NCI-H2171 (cell line): ENCODE data around the gene ARMCX4.
"Not testable (repeated sequence)": the region's sequence is repeated elsewhere in the genome, so short reads cannot be mapped to it uniquely, and the experiment has no call there.

ENCODE experiments used
- DNase-seq: peaks from one replicate; lab custom pipeline; 2025; lab: John Stamatoyannopoulos, UW

Gene ARMCX4

DNA sequence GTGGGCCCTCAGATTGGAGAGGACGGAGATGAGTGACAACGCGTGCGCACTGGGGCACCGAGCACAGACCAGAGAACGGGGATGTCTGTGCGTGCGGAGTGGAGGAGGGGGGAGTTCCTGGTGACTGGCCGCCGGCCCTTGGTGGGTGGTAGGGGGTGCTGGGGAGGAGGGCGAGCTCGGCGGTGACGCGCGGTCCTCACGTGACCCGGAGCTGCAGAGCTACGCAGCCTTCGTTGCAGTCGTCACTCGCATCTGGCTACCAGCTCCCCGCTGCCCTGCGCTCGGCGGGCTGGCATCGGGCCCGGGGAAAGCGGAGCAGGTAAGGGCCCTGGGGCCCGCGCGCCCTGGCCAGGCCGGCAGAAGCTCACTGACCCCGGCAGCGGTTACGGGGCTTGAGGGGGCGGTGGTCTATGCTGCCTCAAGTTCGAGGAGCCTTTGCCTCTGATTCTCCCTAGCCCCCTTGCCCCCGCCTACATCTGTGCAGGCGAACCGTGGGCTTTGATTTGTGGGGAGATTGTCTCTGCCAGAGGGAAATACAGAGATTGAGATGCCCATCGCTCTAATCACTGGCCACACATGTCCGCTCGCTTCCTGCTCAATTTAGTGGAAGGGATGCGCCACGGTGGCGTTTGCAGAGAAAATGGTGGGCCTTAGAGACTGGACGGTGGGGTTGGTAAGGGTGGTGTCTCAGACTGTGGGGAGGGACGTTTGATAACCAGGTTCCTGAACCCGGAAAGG is at the start of gene ARMCX4:
Gene ARMCX4 (plus strand): TSS at position 245 of the 738 bp plus-strand sequence. CDS start 3,134 bp downstream, outside the sequence.
- peak; percentile 51 for DNase-seq

DNA sequence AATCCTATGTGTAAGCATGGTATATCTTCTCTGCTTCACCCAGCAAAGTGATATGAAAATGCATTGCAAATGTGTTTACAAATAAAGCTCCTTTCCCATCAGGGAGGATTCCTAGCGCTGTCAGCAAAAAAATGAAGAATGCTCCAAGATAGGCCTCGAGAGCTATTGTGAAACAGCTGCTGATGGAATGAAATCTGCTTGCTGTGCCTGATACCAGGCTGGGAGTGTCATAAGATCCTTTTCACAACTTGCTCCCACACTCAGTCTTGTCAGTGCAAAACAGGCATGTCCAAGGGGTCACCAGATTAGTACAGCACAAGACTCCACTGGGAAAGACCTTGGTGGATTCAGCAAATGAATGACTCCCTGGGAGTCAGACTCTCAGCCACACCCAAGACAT is 43.2 kb upstream of the ARMCX4 start:
- DNase-seq, result no peak

DNA sequence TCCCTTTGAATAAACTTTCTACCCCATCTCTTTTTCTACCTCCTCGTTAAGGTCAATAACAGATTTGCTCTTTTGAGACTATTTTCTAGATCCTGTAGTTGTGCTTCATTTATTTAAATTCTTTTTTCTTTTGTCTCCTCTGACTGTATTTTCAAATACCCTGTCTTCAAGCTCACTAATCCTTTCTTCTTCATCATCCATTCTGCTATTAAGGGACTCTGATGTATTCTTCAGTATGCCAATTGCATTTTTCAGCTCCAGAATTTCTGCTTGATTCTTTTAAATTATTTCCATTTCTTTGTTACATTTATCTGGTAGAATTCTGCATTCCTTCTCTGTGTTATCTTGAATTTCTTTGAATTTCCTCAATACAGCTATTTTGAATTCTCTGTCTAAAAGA is 36.0 kb upstream of the ARMCX4 start:
- no peak for DNase-seq

DNA sequence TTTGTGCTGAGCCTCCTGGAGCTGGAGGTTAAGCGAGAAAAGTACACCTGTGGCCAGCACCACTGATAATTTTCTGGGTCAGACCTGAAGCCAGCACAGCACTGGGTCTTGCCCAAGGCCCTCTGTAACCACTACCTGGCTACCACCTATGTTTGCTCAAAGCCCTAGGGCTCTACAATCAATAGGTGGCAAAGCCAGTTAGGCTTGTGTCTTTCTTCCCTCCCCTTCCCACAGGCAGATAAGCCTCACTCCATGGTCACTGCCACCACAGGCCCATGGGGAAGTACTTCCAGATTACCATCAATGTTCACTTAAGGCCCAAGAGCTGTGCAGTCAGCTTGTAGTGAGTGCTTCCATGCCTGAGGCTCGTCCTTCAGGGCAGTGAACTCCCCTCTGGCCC is 35.2 kb upstream of the ARMCX4 start:
- no peak for DNase-seq

DNA sequence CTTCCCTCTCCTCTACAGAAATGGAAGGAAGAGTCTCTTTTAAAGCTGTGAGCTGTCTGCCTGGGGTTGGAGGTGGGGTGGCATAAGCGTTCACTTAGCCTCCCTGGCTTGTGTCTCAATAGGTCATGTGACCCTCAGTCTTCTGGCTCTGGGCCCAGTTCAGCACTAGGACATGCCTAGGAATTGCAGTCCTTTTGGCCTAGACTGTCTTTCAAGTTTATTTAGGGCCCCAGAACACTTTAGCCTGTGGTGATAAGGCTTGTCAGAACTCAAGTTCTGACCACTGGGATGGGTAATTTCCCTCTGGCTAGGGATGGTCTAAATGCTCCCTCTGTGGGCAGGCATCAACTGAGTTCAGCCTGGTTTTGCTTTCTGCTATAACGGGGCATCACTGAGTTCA is 34.3 kb upstream of the ARMCX4 start:
- DNase-seq, result no peak

DNA sequence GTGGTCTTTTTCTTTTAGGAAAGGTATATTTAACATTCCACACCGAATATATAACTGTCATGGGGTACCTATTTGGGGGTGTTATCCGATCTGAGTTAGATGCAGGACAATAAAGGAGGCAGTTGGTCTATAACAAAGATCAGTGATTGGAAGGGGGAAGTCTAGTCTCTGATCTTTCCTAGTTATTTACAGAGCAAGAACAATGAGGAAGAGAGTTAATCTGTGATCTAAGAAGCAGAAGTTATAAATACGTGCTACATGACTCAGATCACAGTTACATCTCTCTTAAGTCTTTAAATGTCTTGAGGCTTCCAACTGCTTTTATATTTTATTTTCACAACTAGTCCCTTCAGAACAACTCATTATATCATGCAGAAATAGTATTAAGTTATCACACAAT is 33.2 kb upstream of the ARMCX4 start:
- DNase-seq, result no peak

DNA sequence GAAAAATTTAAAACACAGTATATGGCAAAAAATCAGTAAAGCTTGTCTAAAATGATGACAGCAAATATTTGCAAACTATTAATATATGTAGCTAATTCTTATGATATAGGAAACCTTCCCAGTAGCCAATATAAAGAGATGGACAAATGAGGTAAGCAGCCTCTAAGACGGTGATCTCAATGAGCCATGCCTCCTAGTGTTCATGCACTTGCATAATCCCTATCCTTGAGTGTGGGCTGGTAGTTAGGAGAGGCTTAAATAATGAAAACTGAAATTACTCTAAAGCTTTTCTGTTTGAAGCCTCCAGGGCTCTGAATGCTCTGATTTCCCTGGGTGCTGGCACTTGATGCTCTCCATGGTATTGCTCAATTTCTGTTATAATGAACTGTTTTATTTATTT is 24.6 kb upstream of the ARMCX4 start:
- DNase-seq, result no peak

DNA sequence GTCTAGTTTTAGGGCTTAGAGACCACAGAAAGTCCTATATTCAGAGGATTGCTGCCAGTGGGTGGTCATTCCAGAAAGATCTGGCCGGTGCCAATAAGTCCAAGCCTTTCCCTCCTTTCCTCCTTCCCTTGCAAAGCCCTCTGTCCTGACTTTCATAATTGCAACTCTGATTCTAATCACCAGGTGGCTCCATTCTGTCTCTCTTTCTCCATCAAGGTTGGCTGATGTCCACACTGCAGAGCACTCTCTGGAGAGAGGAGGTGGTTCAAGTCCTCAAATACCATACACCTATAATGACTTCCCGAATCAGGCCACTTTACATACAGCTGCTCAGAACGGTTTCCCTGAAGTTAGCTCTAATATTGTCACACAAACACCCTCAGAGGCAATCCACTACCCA is 22.4 kb upstream of the ARMCX4 start:
- DNase-seq, result no peak

DNA sequence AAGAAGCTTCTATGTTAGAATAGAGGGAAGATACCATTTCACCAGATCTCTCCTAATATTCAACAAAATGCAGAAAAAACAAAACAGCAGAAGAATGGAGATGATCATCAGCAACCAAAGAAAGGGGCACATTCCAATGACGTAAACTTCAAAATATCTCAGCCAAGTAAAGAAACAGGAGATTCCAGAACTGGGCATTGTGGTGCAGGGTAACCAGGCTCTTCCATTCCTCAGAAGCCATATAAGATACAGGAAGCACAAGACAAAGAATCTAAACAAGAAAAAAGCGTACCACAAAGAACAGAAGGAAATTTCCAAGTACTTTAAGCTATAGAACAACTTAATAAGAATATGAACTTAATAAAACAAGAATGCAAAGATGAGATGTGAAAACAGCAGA is 6.9 kb upstream of the ARMCX4 start:
- DNase-seq, result no peak

DNA sequence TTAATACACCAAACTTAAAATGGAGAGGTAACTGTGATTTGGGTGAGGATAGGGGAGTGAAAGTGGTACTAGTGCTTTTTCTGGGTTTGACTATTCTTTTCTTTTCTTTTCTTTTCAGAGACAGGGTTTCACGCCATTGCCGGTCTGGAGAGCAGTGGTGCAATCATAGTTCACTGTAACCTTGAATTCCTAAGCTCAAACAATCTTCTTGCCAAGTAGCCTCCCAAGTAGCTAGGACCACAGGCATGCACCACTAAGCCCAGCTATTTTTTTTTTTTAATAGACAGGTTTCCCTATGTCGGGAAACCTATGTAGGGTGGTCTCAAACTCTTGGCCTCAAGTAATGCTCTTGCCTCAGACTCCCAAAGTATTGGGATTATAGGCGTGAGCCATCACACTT is 3.0 kb upstream of the ARMCX4 start:
- no peak for DNase-seq

DNA sequence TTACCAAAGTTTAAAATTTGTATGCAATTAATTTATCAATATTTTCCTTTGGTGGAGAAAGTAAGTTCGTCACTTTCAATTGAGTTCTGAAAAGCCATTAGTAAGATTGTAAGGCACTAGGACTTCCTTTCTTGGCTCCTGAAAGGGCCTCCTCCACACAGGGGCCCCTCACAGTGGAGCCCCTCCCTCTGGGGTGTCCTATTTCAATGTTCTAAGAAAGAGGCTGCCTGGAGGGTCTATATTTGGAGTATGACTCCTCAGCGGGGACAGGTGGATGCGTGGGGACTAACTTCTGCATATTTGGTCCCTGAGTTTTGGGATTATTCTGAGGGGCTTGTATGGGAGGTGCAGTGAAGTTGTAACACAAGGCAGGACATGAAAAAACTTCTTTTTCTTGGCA is 1.6 kb upstream of the ARMCX4 start:
- DNase-seq, result no peak

DNA sequence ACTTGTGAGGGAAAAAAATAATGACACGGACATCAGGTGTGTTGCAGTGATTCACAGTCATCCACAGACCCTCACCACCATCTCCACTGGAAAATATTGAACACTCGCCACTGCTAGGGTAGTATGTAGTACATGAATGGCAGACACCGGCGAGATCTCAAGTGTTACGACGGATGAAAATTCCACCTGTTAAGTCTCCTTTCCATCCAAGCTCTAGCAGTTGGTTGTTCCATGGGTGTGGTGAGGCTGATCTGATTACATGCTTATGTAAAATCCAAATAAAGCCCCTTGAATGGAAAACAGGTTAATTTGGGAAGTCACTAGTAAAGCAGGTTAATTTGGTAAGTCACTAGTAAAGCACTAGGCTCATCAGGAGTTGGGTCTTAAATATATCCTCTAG is 1.1 kb upstream of the ARMCX4 start:
- DNase-seq, result no peak

DNA sequence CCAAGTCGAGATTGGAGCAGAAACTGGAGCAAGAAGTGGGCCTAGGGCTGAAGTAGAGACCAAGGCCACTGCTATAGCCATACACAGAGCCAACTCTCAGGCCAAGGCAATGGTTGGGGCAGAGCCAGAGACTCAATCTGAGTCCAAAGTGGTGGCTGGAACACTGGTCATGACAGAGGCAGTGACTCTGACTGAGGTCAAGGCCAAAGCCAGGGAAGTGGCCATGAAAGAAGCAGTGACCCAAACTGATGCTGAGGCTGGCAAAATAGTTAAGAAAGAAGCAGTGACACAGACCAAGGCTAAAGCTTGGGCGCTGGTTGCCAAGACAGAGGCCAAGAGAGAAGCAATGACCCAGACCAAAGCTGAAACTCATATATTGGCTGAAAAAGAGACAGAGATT is 3.5 kb downstream of the ARMCX4 start:
- DNase-seq, result no peak

DNA sequence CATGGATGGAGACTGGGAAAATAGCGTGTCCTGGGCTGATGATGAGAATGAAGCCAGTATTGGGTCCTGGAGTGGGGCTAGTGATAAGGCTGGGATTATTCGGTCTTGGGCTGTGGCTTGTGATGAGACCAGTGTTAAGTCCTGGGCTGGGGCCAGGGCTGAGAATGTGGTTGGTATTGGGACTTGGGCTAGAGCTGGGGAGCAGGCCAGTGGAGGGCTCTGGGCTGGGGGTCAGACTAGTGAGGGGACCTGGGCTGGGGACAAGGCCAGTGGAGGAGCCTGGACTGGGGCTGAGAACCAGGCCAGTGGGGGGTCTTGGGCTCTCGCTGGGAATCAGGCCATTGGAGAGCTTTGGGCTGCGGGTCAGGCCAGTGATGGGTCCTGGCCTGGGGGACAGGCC is 6.7 kb downstream of the ARMCX4 start:
- no peak for DNase-seq

DNA sequence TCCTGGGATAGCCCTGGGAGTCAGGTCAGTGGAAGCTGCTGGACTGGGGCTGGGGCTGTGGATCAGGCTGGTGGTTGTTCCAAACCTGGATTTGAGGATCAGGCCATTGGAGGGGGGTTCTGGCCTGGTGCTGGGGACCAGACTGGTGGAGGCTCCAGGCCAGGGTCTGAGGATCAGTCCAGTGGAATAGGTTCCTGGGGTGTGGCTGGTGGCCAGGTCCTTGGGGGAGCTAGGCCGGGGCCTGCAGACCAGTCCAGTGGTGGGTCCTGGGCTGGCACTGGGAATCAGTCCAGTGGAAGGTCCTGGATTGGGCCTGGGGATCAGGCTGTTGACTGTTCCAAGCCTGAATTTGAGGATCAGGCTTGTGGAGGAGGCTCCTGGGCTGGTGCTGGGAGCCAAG is 8.0 kb downstream of the ARMCX4 start:
- no peak for DNase-seq

DNA sequence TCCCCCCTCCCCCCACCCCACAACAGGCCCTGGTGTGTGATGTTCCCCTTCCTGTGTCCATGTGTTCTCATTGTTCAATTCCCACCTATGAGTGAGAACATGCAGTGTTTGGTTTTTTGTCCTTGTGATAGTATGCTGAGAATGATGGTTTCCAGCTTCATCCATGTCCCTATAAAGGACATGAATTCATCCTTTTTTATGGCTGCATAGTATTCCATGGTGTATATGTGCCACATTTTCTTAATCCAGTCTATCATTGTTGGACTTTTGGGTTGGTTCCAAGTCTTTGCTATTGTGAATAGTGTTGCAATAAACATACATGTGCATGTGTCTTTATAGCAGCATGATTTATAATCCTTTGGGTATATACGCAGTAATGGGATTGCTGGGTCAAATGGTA is 17.7 kb downstream of the ARMCX4 start:
- DNase-seq, result not testable (repeated sequence)

DNA sequence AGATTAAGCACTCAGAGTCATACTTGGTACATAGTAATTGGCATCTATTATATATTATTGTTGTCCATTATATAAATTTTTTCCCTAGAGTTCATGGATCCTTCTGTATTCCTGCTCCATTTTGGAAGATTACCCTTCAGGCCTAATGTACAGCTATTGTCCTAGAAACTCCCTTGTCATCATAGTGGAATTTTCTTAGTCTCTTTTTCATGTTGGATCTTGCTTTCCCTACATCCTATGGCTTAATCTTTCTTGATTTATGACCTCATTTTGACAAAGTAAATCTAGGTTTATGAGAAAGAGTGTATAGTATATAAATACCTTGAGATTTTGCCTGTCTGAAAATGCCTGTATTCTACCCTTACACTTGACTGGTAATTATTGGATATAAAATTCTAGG is 22.1 kb downstream of the ARMCX4 start:
- DNase-seq, result no peak

DNA sequence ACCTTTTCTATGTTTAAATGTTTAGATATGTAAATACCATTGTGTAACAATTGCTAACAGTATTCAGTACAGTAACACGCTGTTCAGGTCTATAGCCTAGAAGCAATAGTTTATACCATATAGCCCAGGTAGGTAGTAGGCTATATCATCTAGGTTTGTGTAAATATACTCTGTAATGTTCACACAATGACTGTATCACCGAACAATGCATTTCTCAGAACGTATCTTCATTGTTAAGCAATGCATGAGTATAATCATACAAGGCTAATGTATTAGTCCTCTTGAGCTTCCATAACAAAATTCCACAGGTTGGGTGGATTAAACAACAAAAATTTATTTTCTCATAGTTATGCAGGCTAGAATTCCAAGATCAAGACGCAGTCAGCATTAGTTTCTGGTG is 22.7 kb downstream of the ARMCX4 start:
- no peak for DNase-seq

DNA sequence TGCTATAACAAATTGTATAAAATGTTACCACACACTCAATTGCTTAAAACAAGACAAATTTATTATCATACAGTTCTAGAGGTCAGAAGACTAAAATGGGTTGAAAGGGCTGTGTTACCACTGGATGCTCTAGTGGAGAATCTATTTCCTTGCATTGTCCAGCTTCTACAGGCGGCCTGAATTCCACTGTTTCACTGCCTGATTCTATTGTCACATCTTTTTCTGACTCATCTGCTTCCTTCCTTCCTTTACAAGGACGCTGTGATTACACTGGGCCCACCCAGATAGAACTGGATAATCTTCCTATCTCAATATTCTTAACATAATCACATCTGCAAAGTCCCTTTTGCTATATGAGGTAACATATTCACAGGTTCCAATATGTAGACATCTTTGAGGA is 45.7 kb downstream of the ARMCX4 start:
- no peak for DNase-seq
